MCF 10A (cell line): Measurements from ENCODE around the gene AKAP8L. TPM values are rescaled to one million over a fixed set of nuclear protein-coding genes. Genes with fewer than 3 reads are reported as not detected.

Experiments used
- BruUV-seq: library from RNA; stranded (reverse); fragments of 400-500 nt; replicated peaks from 2 replicates; lab custom pipeline; 2021; lab: Mats Ljungman, UMichigan
- CTCF ChIA-PET: fragments of 300-600 bp; sonication (Branson Sonifier 250); formaldehyde crosslinking; extraction: SDS; loops from one replicate; lab custom pipeline; 2021; ENCODE audit warnings: antibody characterized with exemption, inconsistent platforms; lab: Yijun Ruan, JAX
- POLR2A ChIA-PET: fragments of 300-600, 350-650 bp; sonication (Branson Sonifier 250); formaldehyde crosslinking; extraction: SDS; loops from one replicate; lab custom pipeline; 2020; ENCODE audit warnings: antibody characterized with exemption, inconsistent platforms; lab: Yijun Ruan, JAX
- DNase-seq: peaks from one replicate; pipeline ENCODE4 v3.0.0-alpha.2; 2018; ENCODE audit not compliant: unreplicated experiment
- H3K27ac Mint-ChIP-seq: one replicate; pipeline ENCODE4 v1.8.0; 2022; ENCODE audit warnings: mild to moderate bottlenecking, low read depth, mixed read lengths; ENCODE audit not compliant: unreplicated experiment
- H3K27me3 Mint-ChIP-seq: one replicate; pipeline ENCODE4 v1.8.0; 2022; ENCODE audit warnings: mixed read lengths; ENCODE audit not compliant: insufficient read depth, unreplicated experiment
- H3K36me3 Mint-ChIP-seq: one replicate; pipeline ENCODE4 v1.8.0; 2022; ENCODE audit warnings: mild to moderate bottlenecking, moderate library complexity, mixed read lengths; ENCODE audit not compliant: insufficient read depth, unreplicated experiment
- H3K4me1 Mint-ChIP-seq: one replicate; pipeline ENCODE4 v1.8.0; 2022; ENCODE audit warnings: mixed read lengths; ENCODE audit not compliant: insufficient read depth, unreplicated experiment
- H3K4me3 Mint-ChIP-seq: one replicate; pipeline ENCODE4 v1.8.0; 2022; ENCODE audit warnings: mild to moderate bottlenecking, moderate library complexity, mixed read lengths; ENCODE audit not compliant: unreplicated experiment
- H3K9me3 Mint-ChIP-seq: one replicate; pipeline ENCODE4 v1.8.0; 2022; ENCODE audit warnings: mixed read lengths; ENCODE audit not compliant: unreplicated experiment
- intact Hi-C: fragments of 100-400 bp; cut with micrococcal nuclease; formaldehyde crosslinking; loops from 2 replicates; pipeline ENCODE4 v1.14.1; 2022
- total RNA-seq: library from RNA; stranded (reverse); gene quantifications from 2 replicates; pipeline ENCODE4 v1.2.3, GENCODE V29; 2022
- TF ChIP-seq, protein P1 (sequence below): fragments of 200-600 bp; IDR thresholded peaks from one replicate; pipeline ENCODE4 v1.8.0; 2022; ENCODE audit warnings: antibody characterized with exemption, mild to moderate bottlenecking; ENCODE audit not compliant: unreplicated experiment

Gene AKAP8L
- total RNA-seq, 1 experiment from 2014 or later: 84.7 TPM

DNA sequence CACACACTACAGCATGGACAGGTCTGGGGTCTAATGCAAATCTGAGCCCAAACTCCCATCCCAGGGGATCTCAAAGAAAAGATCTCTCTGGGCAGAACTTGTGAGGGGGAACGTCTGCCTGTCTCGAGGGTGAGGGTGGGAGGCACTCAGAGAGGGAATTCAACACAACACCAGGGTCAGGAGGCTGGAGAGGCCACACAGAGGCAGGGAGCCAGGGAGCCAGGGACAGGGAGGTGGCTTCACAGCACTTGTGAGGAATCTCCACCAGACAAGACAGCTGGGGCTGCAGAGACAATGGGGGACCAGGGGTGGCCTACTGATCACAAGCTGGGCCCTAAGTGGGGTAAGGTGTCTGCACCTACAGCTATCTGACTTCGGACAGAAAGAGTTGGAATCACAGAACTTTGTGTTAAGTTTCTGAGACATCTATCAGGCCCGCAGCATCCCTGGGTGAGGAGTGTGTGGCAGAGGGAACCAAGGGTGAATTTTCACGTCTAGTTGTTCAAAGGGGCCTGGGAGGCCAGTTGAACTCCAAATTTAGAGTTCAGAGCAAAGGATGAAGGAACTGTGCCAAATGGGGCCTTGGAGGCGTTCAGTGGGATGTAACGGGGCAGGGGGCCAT, 12.7 kb upstream of the AKAP8L start:
- ChIA-PET POLR2A (interaction anchor here (0.6 to 5.8 kb wide), 6 partner anchors 12 to 254 kb away, joined by 3 to 80 read pairs (median 3); partner anchors contain the start of gene AKAP8L), CTCF (interaction anchor here (0.7 to 2.1 kb wide), 3 partner anchors 10 to 36 kb away, joined by 4 to 5 read pairs (median 4); no protein-coding TSS in a partner anchor)
- TF ChIP-seq, protein P1, sequence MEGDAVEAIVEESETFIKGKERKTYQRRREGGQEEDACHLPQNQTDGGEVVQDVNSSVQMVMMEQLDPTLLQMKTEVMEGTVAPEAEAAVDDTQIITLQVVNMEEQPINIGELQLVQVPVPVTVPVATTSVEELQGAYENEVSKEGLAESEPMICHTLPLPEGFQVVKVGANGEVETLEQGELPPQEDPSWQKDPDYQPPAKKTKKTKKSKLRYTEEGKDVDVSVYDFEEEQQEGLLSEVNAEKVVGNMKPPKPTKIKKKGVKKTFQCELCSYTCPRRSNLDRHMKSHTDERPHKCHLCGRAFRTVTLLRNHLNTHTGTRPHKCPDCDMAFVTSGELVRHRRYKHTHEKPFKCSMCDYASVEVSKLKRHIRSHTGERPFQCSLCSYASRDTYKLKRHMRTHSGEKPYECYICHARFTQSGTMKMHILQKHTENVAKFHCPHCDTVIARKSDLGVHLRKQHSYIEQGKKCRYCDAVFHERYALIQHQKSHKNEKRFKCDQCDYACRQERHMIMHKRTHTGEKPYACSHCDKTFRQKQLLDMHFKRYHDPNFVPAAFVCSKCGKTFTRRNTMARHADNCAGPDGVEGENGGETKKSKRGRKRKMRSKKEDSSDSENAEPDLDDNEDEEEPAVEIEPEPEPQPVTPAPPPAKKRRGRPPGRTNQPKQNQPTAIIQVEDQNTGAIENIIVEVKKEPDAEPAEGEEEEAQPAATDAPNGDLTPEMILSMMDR: no peak
- Mint-ChIP-seq H3K9me3 (no peaks in the 10 kb centered on the region), H3K36me3 (peaks cover 18% of the 10 kb centered on the region), H3K27me3 (no peaks in the 10 kb centered on the region), H3K27ac (peak overlapping the region; percentile 98), H3K4me1 (peaks cover 20% of the 10 kb centered on the region), H3K4me3 (peak overlapping the region; percentile 95)
- TSS peak; percentile 64 for BruUV-seq
- intact Hi-C loops: no loop called here
- DNase-seq: no peak

DNA sequence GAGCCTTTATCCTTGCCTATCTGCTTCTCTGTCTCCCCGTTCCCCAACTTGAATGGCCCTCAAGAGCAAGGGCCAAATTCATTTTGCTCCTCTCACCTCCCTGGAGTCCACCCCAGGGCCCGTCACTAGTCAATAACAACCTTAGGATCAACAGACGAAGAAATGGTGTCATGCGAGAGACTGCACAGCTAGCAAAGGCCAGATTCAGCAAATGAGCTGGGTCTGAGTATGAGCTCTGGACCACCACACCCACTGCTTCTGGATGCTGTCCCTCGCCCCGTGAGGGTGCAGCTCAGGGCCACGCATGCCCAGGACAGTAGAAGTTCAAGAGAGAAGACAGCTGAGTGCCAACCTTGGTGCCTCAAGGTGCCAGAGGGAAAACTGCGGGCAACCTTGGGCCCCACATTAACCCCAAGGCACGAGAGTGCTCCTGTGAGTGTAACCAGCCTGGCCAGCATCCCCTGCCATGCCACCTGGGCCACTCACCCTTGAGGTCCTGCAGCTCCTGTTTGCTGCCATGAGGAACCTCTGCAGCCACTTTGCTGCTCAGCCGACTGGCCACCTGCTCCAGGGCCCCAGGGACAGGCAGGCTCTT, 11.8 kb upstream of the AKAP8L start:
- BruUV-seq: no TSS peak
- H3K4me3 Mint-ChIP-seq: peak overlapping the region; percentile 95
- peaks cover 20% of the 10 kb centered on the region for H3K4me1 Mint-ChIP-seq
- no peak for DNase-seq
- H3K27me3 Mint-ChIP-seq: no peaks in the 10 kb centered on the region
- peaks cover 27% of the 10 kb centered on the region for H3K36me3 Mint-ChIP-seq
- intact Hi-C loops: no loop called here
- ChIA-PET CTCF (interaction anchor here (0.6 to 3.1 kb wide), 6 partner anchors 9 to 1312 kb away, joined by 3 to 13 read pairs (median 3); partner anchors contain the start of gene AKAP8L), POLR2A (interaction anchor here (0.6 to 5.8 kb wide), 4 partner anchors 11 to 84 kb away, joined by 3 to 80 read pairs (median 3); partner anchors contain the start of gene AKAP8L)
- peak overlapping the region; percentile 98 for H3K27ac Mint-ChIP-seq
- no peaks in the 10 kb centered on the region for H3K9me3 Mint-ChIP-seq
- TF ChIP-seq, protein P1: no peak

DNA sequence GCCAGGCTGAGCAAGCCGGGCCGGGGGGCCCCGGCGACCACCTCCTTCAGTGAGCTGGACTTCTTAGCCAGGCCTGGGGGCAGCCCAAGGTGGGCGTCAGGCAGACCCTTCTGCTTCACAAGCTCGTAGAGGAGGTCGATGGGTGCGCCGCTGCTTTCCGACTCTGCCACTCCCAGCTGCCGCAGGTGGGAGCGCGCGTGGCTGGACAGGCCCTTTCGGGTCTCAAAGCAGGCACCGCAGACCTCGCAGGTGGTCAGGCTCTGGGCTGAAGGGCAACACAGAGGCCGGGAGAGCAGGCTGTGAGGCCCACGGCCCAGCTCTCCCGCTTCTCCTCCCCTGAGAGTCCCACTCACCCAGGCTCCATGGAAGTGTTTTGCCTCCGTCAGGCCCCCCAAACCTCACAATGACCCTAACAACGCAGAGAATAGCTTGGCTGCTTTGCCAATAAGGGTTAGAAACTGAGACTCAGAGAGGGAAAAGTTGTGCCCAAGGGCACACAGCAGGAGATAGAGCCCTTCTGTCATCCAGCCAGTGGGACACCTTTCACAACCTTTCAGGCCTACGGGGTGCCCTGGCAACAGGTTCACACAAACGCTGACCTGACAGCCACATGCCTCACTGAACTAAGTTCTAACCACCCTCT, 11.2 kb upstream of the AKAP8L start:
- H3K9me3 Mint-ChIP-seq: no peaks in the 10 kb centered on the region
- H3K27me3 Mint-ChIP-seq: no peaks in the 10 kb centered on the region
- BruUV-seq: no TSS peak
- ChIA-PET POLR2A (interaction anchor here (1.2 to 5.8 kb wide), 2 partner anchors 11 to 23 kb away, joined by 3 to 80 read pairs; partner anchors contain the start of gene AKAP8L), CTCF (interaction anchor here (0.6 to 3.1 kb wide), 4 partner anchors 8 to 756 kb away, joined by 3 to 13 read pairs (median 4); partner anchors contain the start of gene AKAP8L)
- peak overlapping the region; percentile 98 for H3K27ac Mint-ChIP-seq
- TF ChIP-seq, protein P1: no peak
- H3K4me3 Mint-ChIP-seq: peak overlapping the region; percentile 95
- intact Hi-C loops: no loop called here
- H3K4me1 Mint-ChIP-seq: peaks cover 20% of the 10 kb centered on the region
- DNase-seq: no peak
- peaks cover 28% of the 10 kb centered on the region for H3K36me3 Mint-ChIP-seq
